Measurements from ENCODE around the gene TYRO3.

DNA sequence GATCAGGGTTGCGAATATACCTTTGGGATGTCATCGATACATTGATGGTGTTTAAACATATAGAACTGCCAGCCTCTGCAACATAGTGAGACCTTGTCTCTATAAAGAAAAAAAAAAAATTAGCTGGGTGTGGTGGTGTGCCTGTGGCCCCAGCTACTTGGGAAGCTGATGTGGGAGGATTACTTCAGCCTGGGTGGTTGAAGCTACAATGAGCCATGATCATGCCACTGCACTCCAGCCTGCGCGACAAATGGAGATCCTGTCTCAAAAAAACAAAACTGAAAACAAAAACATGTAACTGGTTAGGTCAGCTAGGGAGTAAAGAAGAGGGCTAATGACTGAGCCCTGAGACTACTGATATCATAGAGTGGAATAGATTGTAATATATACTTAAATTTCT is 70.5 kb downstream of the TYRO3 start:
- TF ChIP-seq, protein P1, sequence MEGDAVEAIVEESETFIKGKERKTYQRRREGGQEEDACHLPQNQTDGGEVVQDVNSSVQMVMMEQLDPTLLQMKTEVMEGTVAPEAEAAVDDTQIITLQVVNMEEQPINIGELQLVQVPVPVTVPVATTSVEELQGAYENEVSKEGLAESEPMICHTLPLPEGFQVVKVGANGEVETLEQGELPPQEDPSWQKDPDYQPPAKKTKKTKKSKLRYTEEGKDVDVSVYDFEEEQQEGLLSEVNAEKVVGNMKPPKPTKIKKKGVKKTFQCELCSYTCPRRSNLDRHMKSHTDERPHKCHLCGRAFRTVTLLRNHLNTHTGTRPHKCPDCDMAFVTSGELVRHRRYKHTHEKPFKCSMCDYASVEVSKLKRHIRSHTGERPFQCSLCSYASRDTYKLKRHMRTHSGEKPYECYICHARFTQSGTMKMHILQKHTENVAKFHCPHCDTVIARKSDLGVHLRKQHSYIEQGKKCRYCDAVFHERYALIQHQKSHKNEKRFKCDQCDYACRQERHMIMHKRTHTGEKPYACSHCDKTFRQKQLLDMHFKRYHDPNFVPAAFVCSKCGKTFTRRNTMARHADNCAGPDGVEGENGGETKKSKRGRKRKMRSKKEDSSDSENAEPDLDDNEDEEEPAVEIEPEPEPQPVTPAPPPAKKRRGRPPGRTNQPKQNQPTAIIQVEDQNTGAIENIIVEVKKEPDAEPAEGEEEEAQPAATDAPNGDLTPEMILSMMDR (IDR thresholded peaks at IDR 0.05) = no peak
- TF ChIP-seq POLR2AphosphoS5 (IDR thresholded peaks at IDR 0.05) = no peak

All from esophagus muscularis mucosa (tissue), 3 donors.